ENCODE data around the gene HOXD4.
A peak's percentile ranks its signal among the peaks of the same experiment; 100 is the strongest.

The HOXD4 gene

GRCh38 chr2:176151442-176152287 is at the start of gene HOXD4:
Gene HOXD4 (plus strand): TSS chr2:176151550. CDS start chr2:176151634, 84 bp downstream.
- Mint-ChIP-seq H3K27ac (no peak within 1 kb of the TSS), H3K4me1 (no peaks in the 10 kb centered on the region), H3K4me3 (no peak within 1 kb of the TSS)

GRCh38 chr2:176101842-176102241 is 49.5 kb upstream of the HOXD4 start:
- Mint-ChIP-seq H3K4me3 (no peak overlapping the region), H3K4me1 (peaks cover 25% of the 10 kb centered on the region), H3K36me3 (peaks cover 1% of the 10 kb centered on the region), H3K27ac (no peak overlapping the region), H3K9me3 (no peaks in the 10 kb centered on the region), H3K27me3 (peaks cover 70% of the 10 kb centered on the region)

More at GRCh38 chr2:176151442-176152287, at the start of gene HOXD4:
- Mint-ChIP-seq H3K9me3 (peaks cover 5% of the 10 kb centered on the region), H3K36me3 (peaks cover 3% of the 10 kb centered on the region), H3K27me3 (peaks cover 64% of the 10 kb centered on the region)

GRCh38 chr2:176102309-176102866 is 49.0 kb upstream of the HOXD4 start:
- H3K36me3 Mint-ChIP-seq, result peaks cover 1% of the 10 kb centered on the region
- no peaks in the 10 kb centered on the region for H3K9me3 Mint-ChIP-seq
- H3K4me3 Mint-ChIP-seq, result no peak overlapping the region
- H3K4me1 Mint-ChIP-seq, result peaks cover 19% of the 10 kb centered on the region
- no peak overlapping the region for H3K27ac Mint-ChIP-seq
- H3K27me3 Mint-ChIP-seq, result peaks cover 69% of the 10 kb centered on the region

GRCh38 chr2:176103194-176103593 is 48.2 kb upstream of the HOXD4 start:
- Mint-ChIP-seq H3K9me3 (no peaks in the 10 kb centered on the region), H3K4me1 (peaks cover 13% of the 10 kb centered on the region), H3K36me3 (peaks cover 1% of the 10 kb centered on the region), H3K27ac (peak overlapping the region; percentile 46), H3K27me3 (peaks cover 61% of the 10 kb centered on the region), H3K4me3 (no peak overlapping the region)

- Mint-ChIP-seq H3K36me3 (peaks cover 1% of the 10 kb centered on the region), H3K4me3 (no peak overlapping the region), H3K4me1 (peaks cover 13% of the 10 kb centered on the region), H3K9me3 (no peaks in the 10 kb centered on the region), H3K27ac (no peak overlapping the region), H3K27me3 (peaks cover 60% of the 10 kb centered on the region)
Measured at GRCh38 chr2:176103742-176104315, 47.5 kb upstream of the HOXD4 start.

- H3K27me3 Mint-ChIP-seq, result peaks cover 61% of the 10 kb centered on the region
- no peak overlapping the region for H3K4me3 Mint-ChIP-seq
- H3K27ac Mint-ChIP-seq, result peak overlapping the region; percentile 23
- peaks cover 1% of the 10 kb centered on the region for H3K36me3 Mint-ChIP-seq
- no peaks in the 10 kb centered on the region for H3K9me3 Mint-ChIP-seq
- H3K4me1 Mint-ChIP-seq, result peaks cover 16% of the 10 kb centered on the region
Measured at GRCh38 chr2:176104316-176105077, 46.9 kb upstream of the HOXD4 start.

GRCh38 chr2:176105078-176105729 is 46.1 kb upstream of the HOXD4 start:
- no peaks in the 10 kb centered on the region for H3K9me3 Mint-ChIP-seq
- no peak overlapping the region for H3K4me3 Mint-ChIP-seq
- peaks cover 64% of the 10 kb centered on the region for H3K27me3 Mint-ChIP-seq
- H3K4me1 Mint-ChIP-seq, result peaks cover 17% of the 10 kb centered on the region
- peaks cover 1% of the 10 kb centered on the region for H3K36me3 Mint-ChIP-seq
- H3K27ac Mint-ChIP-seq, result peak overlapping the region; percentile 23

- Mint-ChIP-seq H3K9me3 (no peaks in the 10 kb centered on the region), H3K4me1 (peaks cover 17% of the 10 kb centered on the region), H3K4me3 (peak overlapping the region; percentile 67), H3K36me3 (peaks cover 1% of the 10 kb centered on the region), H3K27ac (peak overlapping the region; percentile 2), H3K27me3 (peaks cover 69% of the 10 kb centered on the region)
Measured at GRCh38 chr2:176105730-176106580, 45.4 kb upstream of the HOXD4 start.

- Mint-ChIP-seq H3K36me3 (peaks cover 1% of the 10 kb centered on the region), H3K4me1 (peaks cover 17% of the 10 kb centered on the region), H3K27ac (peak within 1 kb of the TSS; percentile 2), H3K4me3 (peak within 1 kb of the TSS; percentile 67), H3K9me3 (no peaks in the 10 kb centered on the region), H3K27me3 (peaks cover 68% of the 10 kb centered on the region)
Measured at GRCh38 chr2:176106581-176107539, 44.5 kb upstream of the HOXD4 start, which contains the start of gene HOXD11. Gene HOXD11 (plus strand): TSS chr2:176107280. CDS start chr2:176107356, 76 bp downstream.

- H3K4me3 Mint-ChIP-seq, result no peak overlapping the region
- no peak overlapping the region for H3K27ac Mint-ChIP-seq
- peaks cover 65% of the 10 kb centered on the region for H3K27me3 Mint-ChIP-seq
- H3K9me3 Mint-ChIP-seq, result no peaks in the 10 kb centered on the region
- peaks cover 1% of the 10 kb centered on the region for H3K36me3 Mint-ChIP-seq
- H3K4me1 Mint-ChIP-seq, result peaks cover 17% of the 10 kb centered on the region
Measured at GRCh38 chr2:176107731-176108181, 43.6 kb upstream of the HOXD4 start.

GRCh38 chr2:176109192-176109901 is 42.0 kb upstream of the HOXD4 start:
- Mint-ChIP-seq H3K27me3 (peaks cover 67% of the 10 kb centered on the region), H3K4me3 (no peak overlapping the region), H3K9me3 (no peaks in the 10 kb centered on the region), H3K36me3 (peaks cover 1% of the 10 kb centered on the region), H3K27ac (no peak overlapping the region), H3K4me1 (peaks cover 14% of the 10 kb centered on the region)

GRCh38 chr2:176109946-176110345 is 41.4 kb upstream of the HOXD4 start:
- no peak overlapping the region for H3K27ac Mint-ChIP-seq
- H3K27me3 Mint-ChIP-seq, result peaks cover 64% of the 10 kb centered on the region
- no peaks in the 10 kb centered on the region for H3K9me3 Mint-ChIP-seq
- peaks cover 1% of the 10 kb centered on the region for H3K36me3 Mint-ChIP-seq
- H3K4me3 Mint-ChIP-seq, result no peak overlapping the region
- peaks cover 14% of the 10 kb centered on the region for H3K4me1 Mint-ChIP-seq
